ENCODE data around the gene PRKCE.

- no peak for TF ChIP-seq CTCF (IDR thresholded peaks at IDR 0.05 in 2 of 3, conservative IDR thresholded peaks at IDR 0.05 in 1 of 3; ENCODE audit: borderline replicate concordance in 1 of 3, insufficient read depth in 1 of 3, low read depth in 2 of 3, low read length in 2 of 3)
- no peak for TF ChIP-seq SP1 (IDR thresholded peaks at IDR 0.05; ENCODE audit: low read depth)
- no peak for TF ChIP-seq POLR2A (IDR thresholded peaks at IDR 0.05; ENCODE audit: borderline replicate concordance, extremely low read depth, insufficient read depth, insufficient read length)
- TF ChIP-seq POLR2AphosphoS5 (IDR thresholded peaks at IDR 0.05; ENCODE audit: low read depth, low read length) = no peak
- TF ChIP-seq MAX (IDR thresholded peaks at IDR 0.05) = no peak
- no peak for TF ChIP-seq EZH2 (IDR thresholded peaks at IDR 0.05)
- no peak for TF ChIP-seq SIN3A (IDR thresholded peaks at IDR 0.05; ENCODE audit: low read depth)
- TF ChIP-seq, protein P1, sequence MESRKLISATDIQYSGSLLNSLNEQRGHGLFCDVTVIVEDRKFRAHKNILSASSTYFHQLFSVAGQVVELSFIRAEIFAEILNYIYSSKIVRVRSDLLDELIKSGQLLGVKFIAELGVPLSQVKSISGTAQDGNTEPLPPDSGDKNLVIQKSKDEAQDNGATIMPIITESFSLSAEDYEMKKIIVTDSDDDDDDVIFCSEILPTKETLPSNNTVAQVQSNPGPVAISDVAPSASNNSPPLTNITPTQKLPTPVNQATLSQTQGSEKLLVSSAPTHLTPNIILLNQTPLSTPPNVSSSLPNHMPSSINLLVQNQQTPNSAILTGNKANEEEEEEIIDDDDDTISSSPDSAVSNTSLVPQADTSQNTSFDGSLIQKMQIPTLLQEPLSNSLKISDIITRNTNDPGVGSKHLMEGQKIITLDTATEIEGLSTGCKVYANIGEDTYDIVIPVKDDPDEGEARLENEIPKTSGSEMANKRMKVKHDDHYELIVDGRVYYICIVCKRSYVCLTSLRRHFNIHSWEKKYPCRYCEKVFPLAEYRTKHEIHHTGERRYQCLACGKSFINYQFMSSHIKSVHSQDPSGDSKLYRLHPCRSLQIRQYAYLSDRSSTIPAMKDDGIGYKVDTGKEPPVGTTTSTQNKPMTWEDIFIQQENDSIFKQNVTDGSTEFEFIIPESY (IDR thresholded peaks at IDR 0.05; ENCODE audit: extremely low read depth, insufficient replicate concordance, low read length) = no peak
- no peak for TF ChIP-seq ZNF274 (IDR thresholded peaks at IDR 0.05; ENCODE audit: low read depth, low read length)
These were observed 496.3 kb downstream of the PRKCE start for GRCh38 chr2:46147626-46148368.
